ENCODE results near the gene TNFAIP8L1.
"Not testable (repeated sequence)": the region's sequence is repeated elsewhere in the genome, so short reads cannot be mapped to it uniquely, and the experiment has no call there.

TNFAIP8L1 gene

DNA sequence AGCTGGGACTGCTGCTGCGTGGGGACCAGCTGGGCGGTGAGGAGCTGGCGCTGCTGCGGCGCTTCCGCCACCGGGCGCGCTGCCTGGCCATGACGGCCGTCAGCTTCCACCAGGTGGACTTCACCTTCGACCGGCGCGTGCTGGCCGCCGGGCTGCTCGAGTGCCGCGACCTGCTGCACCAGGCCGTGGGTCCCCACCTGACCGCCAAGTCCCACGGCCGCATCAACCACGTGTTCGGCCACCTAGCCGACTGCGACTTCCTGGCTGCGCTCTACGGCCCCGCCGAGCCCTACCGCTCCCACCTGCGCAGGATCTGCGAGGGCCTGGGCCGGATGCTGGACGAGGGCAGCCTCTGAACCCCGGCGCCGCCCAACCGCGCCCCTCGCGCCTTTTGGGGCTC, 12.8 kb downstream of the TNFAIP8L1 start:
- DNase-seq: no peak

DNA sequence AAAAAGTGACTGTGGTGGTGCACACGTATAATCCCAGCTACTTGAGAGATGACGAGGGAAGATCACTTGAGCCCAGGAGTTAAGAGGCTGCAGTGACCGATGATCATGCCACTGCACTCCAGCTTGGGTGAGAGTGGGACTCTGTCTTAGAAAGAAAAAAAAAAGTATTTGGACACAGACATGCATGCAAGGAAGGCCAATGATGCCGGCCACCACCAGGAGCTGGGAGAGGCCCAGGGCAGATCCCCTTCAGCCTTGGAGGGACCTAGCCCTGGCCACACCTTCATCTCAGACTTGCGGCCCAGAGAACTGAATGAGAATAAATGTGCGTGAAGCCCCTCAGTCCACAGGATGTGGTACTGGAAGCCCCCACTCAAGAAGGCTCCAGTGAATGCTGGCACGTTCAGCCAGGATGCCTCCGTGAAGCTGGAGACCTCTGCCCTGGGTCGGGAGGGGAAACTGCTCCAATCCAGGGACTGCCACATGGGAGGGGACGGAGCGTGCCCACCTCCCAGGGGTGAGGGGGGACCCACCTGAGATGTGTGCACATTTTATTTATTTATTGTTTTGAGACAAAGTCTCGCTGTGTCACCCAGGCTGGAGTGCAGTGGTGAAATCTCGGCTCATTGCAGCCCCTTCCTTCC, 14.6 kb downstream of the TNFAIP8L1 start:
- DNase-seq: no peak

DNA sequence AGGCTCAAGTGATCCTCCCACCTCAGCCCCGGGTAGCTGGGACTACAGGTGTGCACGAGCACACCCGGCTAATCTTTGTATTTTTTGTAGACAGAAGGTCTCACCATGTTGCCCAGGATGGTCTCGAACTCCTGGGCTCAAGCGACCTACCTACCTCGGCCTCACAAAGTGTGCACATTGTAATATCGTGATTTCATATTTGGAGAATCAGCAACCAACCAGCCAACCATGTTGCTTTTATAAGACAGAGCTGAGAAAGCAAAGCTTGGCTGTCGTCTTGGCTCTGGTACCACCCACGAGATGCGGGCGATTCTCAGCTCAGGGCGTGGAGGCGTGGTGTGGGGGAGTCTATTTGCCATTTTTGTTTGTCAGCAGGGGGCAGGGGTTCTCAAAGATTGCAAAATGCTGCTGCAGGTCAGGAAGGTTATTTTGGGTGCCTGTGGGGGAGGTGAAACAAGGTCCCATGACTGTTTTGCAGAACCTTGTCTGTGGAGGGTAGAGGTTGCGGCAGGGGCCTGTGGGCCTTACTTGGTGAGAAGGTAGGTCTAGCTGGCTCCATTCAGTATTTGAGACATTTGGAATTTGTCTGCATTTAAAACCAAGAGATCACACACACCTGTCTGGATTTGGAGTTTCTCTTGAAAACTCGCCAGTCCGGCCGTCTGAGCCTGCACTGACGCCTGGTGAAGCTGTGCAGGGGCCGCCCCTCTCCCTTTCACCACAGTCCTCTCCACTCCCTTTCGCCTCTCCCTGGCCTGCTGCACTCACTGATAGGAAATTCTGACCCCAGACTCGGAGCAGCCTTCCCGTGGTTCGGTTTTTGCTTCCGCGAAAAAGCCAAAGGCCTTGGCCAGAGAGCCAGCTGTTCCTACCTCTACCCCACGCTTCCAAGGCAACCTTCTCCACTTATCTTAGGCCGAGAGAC, 15.4 kb downstream of the TNFAIP8L1 start:
- no peak for DNase-seq

DNA sequence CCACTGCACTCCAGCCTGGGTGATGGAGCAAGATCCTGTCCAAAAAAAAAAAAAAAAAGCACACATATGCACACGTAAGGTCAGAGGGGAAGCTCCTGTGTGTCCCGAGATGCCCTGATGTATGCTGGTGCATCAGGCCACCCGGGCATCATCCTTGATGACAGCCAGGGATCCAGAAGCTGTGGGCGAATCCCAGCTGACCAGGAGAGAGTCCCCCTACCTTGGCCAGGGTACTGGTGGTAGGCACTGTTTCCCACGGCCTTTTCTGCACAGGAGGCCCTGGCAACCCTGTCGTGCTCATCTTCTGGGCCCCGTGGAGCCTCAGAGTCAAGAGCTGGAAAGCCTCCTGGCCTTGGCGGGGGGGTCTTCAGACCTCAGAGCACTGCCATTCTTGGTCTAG, 16.8 kb downstream of the TNFAIP8L1 start:
- DNase-seq: no peak

DNA sequence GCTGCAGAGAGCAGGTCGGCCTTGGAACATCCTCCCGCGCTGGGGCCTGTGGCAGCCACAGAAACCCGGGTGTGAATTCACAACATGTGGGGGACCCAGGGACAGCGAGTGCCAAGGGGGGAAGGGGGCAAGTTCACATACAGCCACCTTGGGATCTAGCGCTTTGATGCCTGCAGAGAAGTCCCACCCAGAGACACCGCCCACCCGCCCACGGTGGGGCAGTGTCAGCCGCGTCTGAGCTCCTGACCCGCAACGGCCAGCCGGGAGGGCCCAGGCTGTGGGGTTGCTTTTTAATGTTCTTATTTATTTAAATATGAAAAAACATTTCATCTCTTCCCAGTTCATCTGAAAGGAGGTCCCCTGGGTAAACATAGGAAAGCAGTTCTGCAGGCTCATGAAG, 17.9 kb downstream of the TNFAIP8L1 start:
- no peak for DNase-seq

GRCh38 chr19:4657835-4658234, 18.5 kb downstream of the TNFAIP8L1 start:
- no peak for DNase-seq

GRCh38 chr19:4660181-4660791, 21.0 kb downstream of the TNFAIP8L1 start:
- no peak for DNase-seq

DNA sequence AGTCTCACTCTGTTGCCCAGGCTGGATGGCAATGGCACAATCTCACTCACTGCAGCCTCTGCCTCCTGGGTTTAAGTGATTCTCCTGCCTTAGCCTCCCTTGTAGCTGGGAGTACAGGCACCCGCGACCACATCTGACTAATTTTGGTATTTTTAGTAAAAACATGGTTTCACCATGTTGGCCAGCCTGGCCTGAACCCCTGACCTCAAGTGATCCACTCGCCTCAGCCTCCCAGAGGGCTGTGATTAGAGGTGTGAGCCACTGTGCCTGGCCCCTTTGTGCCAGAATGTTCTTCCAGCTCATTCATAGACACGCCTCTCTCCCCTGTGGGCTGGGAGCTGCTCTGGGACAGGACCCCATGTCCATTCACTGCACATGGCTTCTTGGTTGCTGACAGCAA, 21.7 kb downstream of the TNFAIP8L1 start:
- DNase-seq: no peak

DNA sequence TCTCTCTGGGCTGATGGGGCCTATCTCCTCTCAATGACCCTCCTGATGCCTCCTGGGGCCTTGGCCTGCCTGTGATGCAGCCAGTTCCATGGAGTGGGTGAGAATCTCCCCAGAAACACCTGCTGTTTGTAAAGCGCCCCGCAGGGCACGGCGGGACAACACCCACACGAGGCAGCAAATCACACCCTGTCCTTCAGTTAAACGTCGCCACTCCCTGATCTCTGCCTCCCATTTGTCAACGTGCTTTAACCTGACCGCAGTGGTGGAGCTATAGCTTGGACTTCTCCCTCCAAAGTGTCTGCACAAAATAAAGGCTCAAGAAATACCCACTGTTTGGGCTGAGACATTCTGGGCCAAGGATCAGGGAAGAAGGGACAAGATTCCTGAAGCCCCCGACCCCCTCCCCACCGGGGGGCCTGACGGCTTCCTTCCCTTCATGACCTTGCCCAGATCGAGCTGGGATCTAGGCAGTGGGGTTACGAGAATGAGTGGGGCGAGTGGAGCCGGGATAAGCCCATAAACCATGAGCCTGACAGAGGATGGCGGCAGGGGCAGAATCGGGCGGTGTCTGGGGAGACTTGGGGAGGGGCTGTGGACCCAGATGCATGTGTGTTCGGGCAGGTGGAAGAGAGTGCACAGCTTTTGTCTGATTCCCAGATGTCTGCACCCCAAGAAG, 22.8 kb downstream of the TNFAIP8L1 start:
- DNase-seq: no peak

GRCh38 chr19:4662812-4663211, 23.5 kb downstream of the TNFAIP8L1 start:
- no peak for DNase-seq

DNA sequence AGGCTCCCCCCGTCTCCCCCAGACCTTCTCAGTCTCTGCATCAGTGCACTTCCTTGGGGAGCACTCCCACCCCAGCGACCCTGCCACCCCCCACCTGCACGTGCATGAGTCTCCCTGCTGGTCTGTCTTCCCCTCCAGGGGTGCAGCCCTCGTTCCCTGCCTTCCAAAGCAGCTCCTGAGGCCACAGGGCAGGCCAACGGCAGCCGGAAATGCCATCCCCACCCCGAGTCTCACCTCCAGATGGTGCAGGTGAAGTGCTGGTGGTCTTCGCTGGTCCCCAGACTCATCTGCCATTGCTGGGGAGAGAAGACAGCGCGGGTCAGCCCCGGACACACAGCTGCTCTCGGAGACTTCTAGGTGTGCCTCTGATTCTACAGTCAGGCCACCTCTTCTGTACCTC, 25.3 kb downstream of the TNFAIP8L1 start:
- no peak for DNase-seq

- peak; percentile 93 to 95 for DNase-seq
Observed at GRCh38 chr19:4669723-4670480, 30.6 kb downstream of the TNFAIP8L1 start, which contains the start of gene MYDGF. Gene MYDGF (minus strand): TSS chr19:4670342. CDS start chr19:4670334, 8 bp downstream.

- no peak for DNase-seq
Observed at GRCh38 chr19:4671185-4671851, 32.0 kb downstream of the TNFAIP8L1 start.

DNA sequence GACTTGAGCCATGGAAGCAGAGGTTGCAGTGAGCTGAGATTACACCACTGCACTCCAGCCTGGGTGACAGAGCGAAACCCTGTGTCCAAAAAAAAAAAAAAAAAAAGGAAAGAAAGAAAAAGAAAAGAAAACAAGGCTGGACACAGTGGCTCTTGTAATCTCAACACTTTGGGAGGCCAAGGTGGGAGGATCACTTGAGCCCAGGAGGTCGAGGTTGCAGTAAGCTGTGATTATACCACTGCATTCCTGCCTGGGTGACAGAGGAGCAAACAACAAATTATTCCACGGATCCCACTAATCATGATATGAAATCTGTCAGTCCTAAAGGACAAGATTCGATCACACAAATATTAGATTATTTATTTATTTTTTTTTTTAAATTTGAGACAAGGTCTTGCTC, 33.9 kb downstream of the TNFAIP8L1 start:
- DNase-seq: no peak

DNA sequence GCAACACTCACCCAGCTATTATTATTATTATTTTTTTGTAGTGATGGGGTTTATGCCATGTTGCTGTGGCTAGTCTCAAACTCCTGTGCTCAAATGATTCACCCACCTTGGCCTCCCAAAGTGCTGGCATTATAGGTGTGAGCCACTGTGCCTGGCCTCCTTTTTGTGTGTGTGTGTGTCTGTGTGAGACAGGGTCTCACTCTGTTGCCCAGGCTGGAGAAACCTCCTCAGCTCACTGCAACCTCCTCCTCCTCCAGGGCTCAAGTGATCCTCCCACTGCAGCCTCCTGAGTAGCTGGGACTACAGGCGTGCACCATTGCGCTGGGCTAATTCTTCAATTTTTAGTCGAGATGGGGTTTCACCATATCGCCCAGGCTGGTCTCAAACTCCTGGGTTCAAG, 34.4 kb downstream of the TNFAIP8L1 start:
- DNase-seq: no peak

DNA sequence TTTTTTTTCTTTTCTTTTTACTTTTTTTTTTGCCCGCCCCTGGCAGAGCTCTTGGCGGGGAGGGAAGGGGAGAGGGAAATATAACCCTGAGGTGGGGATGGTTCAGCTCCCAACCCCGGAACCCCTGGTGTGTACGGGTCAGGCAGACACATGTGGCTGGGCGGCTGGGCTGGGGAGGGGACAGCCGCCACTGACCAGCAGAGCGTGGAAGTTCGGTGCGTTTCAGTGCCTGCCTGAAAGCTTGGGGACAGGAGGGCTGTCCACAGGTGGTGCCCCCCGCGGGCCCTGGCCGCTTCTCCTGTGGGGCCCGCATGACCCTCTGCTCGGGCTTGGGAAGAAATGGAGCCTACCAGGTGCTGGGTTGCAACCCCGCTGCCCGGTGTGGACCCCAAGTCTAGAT, 36.0 kb downstream of the TNFAIP8L1 start:
- no peak for DNase-seq

DNA sequence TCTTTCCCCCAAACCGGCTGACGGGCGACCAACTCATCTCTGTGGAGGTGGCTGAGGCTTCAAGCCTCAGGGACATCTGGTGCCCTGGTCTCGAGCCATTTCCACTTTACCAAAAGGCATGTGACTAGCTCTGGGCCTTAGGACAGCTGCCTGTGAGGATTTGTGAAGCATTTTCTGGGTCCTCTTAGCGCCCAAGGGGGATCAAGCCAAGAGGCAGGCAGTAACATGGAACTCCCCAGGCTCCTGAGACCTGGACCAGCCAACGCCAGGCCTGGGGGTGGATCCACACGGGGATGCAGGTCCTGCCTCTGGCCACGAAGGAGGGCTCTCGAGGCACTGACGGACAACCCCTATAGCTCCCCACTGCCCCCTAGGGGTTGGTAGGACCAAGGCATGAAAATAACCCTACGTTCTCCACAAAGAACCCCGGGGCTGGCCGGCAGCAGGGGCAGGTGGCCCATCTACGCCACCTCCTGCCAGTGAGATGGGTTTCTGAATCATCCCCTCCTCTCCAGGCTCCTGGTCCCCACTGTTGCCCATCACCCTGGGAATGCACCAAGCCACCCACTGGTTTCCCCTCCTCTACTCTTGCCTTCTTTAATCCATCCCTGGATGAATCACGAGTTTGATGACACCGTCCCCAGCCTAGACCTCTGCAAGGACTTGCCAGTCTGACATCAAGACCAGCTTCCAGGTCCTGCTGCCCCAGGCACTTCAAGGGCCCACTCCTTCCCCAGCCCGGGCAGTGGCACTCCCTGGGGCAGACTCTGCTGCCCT, 37.8 kb downstream of the TNFAIP8L1 start:
- DNase-seq: peak; percentile 47 to 50

DNA sequence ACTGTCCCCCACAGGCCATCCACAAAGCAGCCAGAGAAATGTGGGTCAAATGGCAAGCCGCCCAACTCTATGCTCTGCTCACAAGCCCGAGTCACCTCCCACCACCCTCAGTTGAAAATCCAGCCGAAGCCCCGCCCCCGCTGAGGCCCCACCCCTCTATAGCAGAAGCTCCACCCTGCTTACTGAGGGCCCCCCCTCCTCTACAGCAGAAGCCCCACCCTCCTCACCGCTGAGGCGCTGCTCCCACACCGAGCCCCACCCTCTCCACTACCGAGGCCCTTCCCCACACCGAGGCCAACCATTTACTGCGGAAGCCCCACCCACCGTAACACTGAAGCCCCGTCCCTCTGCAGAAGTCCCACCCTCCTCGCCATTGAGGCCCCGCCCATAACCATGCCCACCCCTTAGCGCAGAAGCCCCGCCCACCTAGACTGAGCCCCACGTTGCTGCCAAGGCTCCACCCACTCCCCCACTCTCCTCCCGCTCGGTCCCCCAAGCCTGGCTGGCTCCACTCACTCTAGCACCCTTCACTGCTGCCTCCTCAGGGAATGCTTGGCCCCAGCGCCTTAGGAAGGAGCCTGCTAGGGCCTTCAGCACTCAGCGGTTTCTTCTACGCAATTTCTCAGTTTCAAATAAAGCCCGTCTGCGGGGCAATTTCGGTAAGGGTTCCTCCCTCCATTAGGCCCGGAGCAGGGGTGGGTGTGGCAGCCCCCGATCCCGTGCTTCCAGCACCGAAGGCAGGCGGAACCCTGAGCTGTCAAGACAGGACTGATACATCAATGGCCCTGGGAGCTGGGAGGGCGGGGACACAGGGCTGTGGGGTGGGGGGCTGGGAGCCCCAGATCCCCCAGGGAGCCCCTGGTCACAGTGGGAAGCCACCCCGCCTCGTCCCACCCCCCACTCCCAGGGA, 39.8 kb downstream of the TNFAIP8L1 start:
- DNase-seq: peak; percentile 34 to 46

DNA sequence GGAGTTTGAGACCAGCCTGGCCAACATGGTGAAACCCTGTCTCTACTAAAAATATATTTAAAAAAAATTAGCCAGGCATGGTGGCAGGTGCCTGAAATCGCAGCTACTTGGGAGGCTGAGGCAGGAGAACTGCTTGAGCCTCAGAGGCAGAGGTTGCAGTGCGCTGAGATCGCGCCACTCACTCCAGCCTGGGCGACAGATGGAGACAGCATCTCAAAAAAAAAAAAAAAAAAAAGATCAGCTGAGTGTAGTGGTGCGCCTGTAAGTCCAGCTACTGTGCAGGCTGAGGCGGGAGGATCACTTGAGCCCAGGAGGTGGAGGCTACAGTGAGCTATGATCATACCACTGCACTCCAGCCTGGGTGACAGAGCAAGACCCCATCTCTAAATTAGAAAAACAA, 40.7 kb downstream of the TNFAIP8L1 start:
- not testable (repeated sequence) for DNase-seq
